ENCODE data around the gene TRIM60. TPM values are rescaled to one million over a fixed set of nuclear protein-coding genes. Genes with fewer than 3 reads are reported as not detected.
A peak's percentile ranks its signal among the peaks of the same experiment; 100 is the strongest.

TRIM60 gene
- total RNA-seq, 1 donor from 2014 or later, result not detected

- Mint-ChIP-seq H3K4me3 (ENCODE audit: low read depth) (no peak overlapping the region), H3K27me3 (no peaks in the 10 kb centered on the region)
Measured at GRCh38 chr4:165027762-165028402, 3.9 kb upstream of the TRIM60 start.

GRCh38 chr4:165048170-165048569 is 16.4 kb downstream of the TRIM60 start:
- H3K4me3 Mint-ChIP-seq (ENCODE audit: low read depth), result no peak overlapping the region
- no peaks in the 10 kb centered on the region for H3K36me3 Mint-ChIP-seq (ENCODE audit: insufficient read depth)
- H3K27me3 Mint-ChIP-seq, result no peaks in the 10 kb centered on the region
- no peak overlapping the region for H3K27ac Mint-ChIP-seq
- DNase-seq (ENCODE audit: low spot score, unreplicated experiment), result no peak
- H3K4me1 Mint-ChIP-seq (ENCODE audit: low read depth), result peaks cover 4% of the 10 kb centered on the region
- TF ChIP-seq, protein P1, sequence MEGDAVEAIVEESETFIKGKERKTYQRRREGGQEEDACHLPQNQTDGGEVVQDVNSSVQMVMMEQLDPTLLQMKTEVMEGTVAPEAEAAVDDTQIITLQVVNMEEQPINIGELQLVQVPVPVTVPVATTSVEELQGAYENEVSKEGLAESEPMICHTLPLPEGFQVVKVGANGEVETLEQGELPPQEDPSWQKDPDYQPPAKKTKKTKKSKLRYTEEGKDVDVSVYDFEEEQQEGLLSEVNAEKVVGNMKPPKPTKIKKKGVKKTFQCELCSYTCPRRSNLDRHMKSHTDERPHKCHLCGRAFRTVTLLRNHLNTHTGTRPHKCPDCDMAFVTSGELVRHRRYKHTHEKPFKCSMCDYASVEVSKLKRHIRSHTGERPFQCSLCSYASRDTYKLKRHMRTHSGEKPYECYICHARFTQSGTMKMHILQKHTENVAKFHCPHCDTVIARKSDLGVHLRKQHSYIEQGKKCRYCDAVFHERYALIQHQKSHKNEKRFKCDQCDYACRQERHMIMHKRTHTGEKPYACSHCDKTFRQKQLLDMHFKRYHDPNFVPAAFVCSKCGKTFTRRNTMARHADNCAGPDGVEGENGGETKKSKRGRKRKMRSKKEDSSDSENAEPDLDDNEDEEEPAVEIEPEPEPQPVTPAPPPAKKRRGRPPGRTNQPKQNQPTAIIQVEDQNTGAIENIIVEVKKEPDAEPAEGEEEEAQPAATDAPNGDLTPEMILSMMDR (IDR thresholded peaks at IDR 0.05; ENCODE audit: unreplicated experiment), result no peak
- no peaks in the 10 kb centered on the region for H3K9me3 Mint-ChIP-seq (ENCODE audit: low read depth)

More at GRCh38 chr4:165027762-165028402, 3.9 kb upstream of the TRIM60 start:
- peak overlapping the region; percentile 25 for H3K27ac Mint-ChIP-seq
- DNase-seq (ENCODE audit: low spot score, unreplicated experiment), result no peak
- no peaks in the 10 kb centered on the region for H3K4me1 Mint-ChIP-seq (ENCODE audit: low read depth)
- TF ChIP-seq, protein P1 (IDR thresholded peaks at IDR 0.05; ENCODE audit: unreplicated experiment), result no peak
- H3K9me3 Mint-ChIP-seq (ENCODE audit: low read depth), result no peaks in the 10 kb centered on the region
- no peaks in the 10 kb centered on the region for H3K36me3 Mint-ChIP-seq (ENCODE audit: insufficient read depth)

GRCh38 chr4:165052627-165053026 is 20.8 kb downstream of the TRIM60 start:
- H3K27me3 Mint-ChIP-seq, result no peaks in the 10 kb centered on the region
- H3K27ac Mint-ChIP-seq, result no peak overlapping the region
- H3K4me1 Mint-ChIP-seq (ENCODE audit: low read depth), result peaks cover 4% of the 10 kb centered on the region
- DNase-seq (ENCODE audit: low spot score, unreplicated experiment), result no peak
- TF ChIP-seq, protein P1 (IDR thresholded peaks at IDR 0.05; ENCODE audit: unreplicated experiment), result no peak
- H3K4me3 Mint-ChIP-seq (ENCODE audit: low read depth), result no peak overlapping the region
- no peaks in the 10 kb centered on the region for H3K36me3 Mint-ChIP-seq (ENCODE audit: insufficient read depth)
- H3K9me3 Mint-ChIP-seq (ENCODE audit: low read depth), result no peaks in the 10 kb centered on the region

DNA sequence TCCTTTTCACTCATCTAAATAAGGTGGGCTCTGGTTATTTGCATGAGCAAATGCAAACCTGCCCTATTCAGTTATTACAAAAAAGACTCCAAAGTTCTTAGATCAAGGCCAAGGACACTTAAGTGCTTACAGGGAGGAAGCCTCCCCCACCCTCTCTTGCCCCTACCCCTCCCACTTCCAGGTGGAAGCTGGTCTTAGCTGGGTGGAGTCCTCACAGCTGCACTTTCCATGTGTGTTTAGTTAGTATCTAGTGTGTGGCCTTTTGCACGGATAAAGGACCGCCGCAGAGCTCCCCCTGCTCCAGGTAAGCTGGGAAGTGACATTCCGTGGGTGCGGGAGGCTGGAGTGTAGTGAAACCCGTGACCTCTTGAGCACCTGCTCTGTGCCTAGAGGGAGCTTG is 21.8 kb downstream of the TRIM60 start, which contains the start of gene TRIM75:
Gene TRIM75, plus strand, starts transcription at position 222 of the 400 bp plus-strand sequence. CDS start 5,282 bp downstream, outside the sequence.
- no peak within 1 kb of the TSS for H3K4me3 Mint-ChIP-seq (ENCODE audit: low read depth)
- TF ChIP-seq, protein P1 (IDR thresholded peaks at IDR 0.05; ENCODE audit: unreplicated experiment), result no peak
- H3K36me3 Mint-ChIP-seq (ENCODE audit: insufficient read depth), result no peaks in the 10 kb centered on the region
- DNase-seq (ENCODE audit: low spot score, unreplicated experiment), result no peak
- H3K27me3 Mint-ChIP-seq, result no peaks in the 10 kb centered on the region
- no peak within 1 kb of the TSS for H3K27ac Mint-ChIP-seq
- H3K4me1 Mint-ChIP-seq (ENCODE audit: low read depth), result peaks cover 4% of the 10 kb centered on the region
- no peaks in the 10 kb centered on the region for H3K9me3 Mint-ChIP-seq (ENCODE audit: low read depth)

DNA sequence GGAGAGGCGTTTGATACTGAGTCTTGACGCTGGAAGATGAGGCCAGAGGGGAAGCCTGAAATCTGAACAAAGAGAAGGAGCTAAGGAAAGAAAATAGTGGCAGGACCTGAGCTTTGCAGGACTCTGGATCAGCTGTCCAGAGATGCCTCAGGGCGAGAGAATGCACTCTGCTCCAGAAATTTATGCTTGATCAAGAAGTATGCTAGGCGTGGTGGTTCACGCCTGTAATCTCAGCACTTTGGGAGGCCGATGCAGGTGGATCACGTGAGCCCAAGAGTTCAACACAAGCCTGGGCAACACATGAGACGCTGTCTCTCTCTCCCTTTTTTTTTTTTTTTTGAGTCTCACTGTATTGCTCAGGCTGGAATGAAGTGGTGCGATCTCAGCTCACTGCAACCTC is 23.8 kb downstream of the TRIM60 start:
- H3K27ac Mint-ChIP-seq, result no peak overlapping the region
- no peak overlapping the region for H3K4me3 Mint-ChIP-seq (ENCODE audit: low read depth)
- TF ChIP-seq, protein P1 (IDR thresholded peaks at IDR 0.05; ENCODE audit: unreplicated experiment), result no peak
- H3K27me3 Mint-ChIP-seq, result no peaks in the 10 kb centered on the region
- no peaks in the 10 kb centered on the region for H3K36me3 Mint-ChIP-seq (ENCODE audit: insufficient read depth)
- peaks cover 4% of the 10 kb centered on the region for H3K4me1 Mint-ChIP-seq (ENCODE audit: low read depth)
- no peak for DNase-seq (ENCODE audit: low spot score, unreplicated experiment)
- no peaks in the 10 kb centered on the region for H3K9me3 Mint-ChIP-seq (ENCODE audit: low read depth)

Measured in progenitor cell of endocrine pancreas (in vitro differentiated cells).